Neuron (in vitro differentiated cells): ENCODE data around the gene LRRC26.
A peak's percentile ranks its signal among the peaks of the same experiment; 100 is the strongest.

Experiments used
- H2AFZ ChIP-seq: one replicate; pipeline ENCODE4 v1.6.1; 2013; ENCODE audit warnings: low read depth, mild to moderate bottlenecking, inconsistent platforms, low read length, moderate library complexity
- H3K27me3 ChIP-seq: one replicate; pipeline ENCODE4 v1.6.1; 2013; ENCODE audit warnings: low read length; ENCODE audit not compliant: insufficient read depth
- H3K36me3 ChIP-seq: one replicate; pipeline ENCODE4 v1.6.1; 2013; ENCODE audit warnings: low read length; ENCODE audit not compliant: insufficient read depth
- H3K4me1 ChIP-seq: one replicate; pipeline ENCODE4 v1.6.1; 2013; ENCODE audit warnings: low read length; ENCODE audit not compliant: insufficient read depth
- H3K4me3 ChIP-seq: 2 replicates; pipeline ENCODE4 v1.5.1; 2013; ENCODE audit warnings: mild to moderate bottlenecking, low read length, moderate library complexity
- H3K9me3 ChIP-seq: one replicate; pipeline ENCODE4 v1.6.1; 2013; ENCODE audit warnings: low read length

LRRC26 gene

GRCh38 chr9:137193771-137194170 lies 23.9 kb upstream of the LRRC26 start:
- Histone ChIP-seq H3K27me3 (no peaks in the 10 kb centered on the region), H3K4me3 (no peak overlapping the region), H3K36me3 (peaks cover 15% of the 10 kb centered on the region), H3K9me3 (no peaks in the 10 kb centered on the region), H2AFZ (no peak overlapping the region), H3K4me1 (peaks cover 27% of the 10 kb centered on the region)

GRCh38 chr9:137192859-137193258 lies 23.0 kb upstream of the LRRC26 start:
- Histone ChIP-seq H3K4me3 (no peak overlapping the region), H2AFZ (no peak overlapping the region), H3K36me3 (peaks cover 15% of the 10 kb centered on the region), H3K27me3 (no peaks in the 10 kb centered on the region), H3K4me1 (peaks cover 24% of the 10 kb centered on the region), H3K9me3 (no peaks in the 10 kb centered on the region)

GRCh38 chr9:137192448-137192780 lies 22.6 kb upstream of the LRRC26 start:
- H3K36me3 ChIP-seq: peaks cover 15% of the 10 kb centered on the region
- no peak overlapping the region for H3K4me3 ChIP-seq
- peaks cover 28% of the 10 kb centered on the region for H3K4me1 ChIP-seq
- H3K27me3 ChIP-seq: no peaks in the 10 kb centered on the region
- no peak overlapping the region for H2AFZ ChIP-seq
- H3K9me3 ChIP-seq: no peaks in the 10 kb centered on the region

GRCh38 chr9:137191691-137192447 lies 22.0 kb upstream of the LRRC26 start:
- Histone ChIP-seq H3K36me3 (peaks cover 15% of the 10 kb centered on the region), H3K9me3 (no peaks in the 10 kb centered on the region), H2AFZ (no peak overlapping the region), H3K27me3 (no peaks in the 10 kb centered on the region), H3K4me1 (peaks cover 34% of the 10 kb centered on the region), H3K4me3 (no peak overlapping the region)

- no peaks in the 10 kb centered on the region for H3K9me3 ChIP-seq
- no peak overlapping the region for H3K4me3 ChIP-seq
- peaks cover 15% of the 10 kb centered on the region for H3K36me3 ChIP-seq
- H2AFZ ChIP-seq: no peak overlapping the region
- H3K4me1 ChIP-seq: peaks cover 40% of the 10 kb centered on the region
- H3K27me3 ChIP-seq: no peaks in the 10 kb centered on the region
These were observed 21.4 kb upstream of the LRRC26 start for GRCh38 chr9:137191245-137191644.

- no peak overlapping the region for H3K4me3 ChIP-seq
- H2AFZ ChIP-seq: no peak overlapping the region
- H3K9me3 ChIP-seq: no peaks in the 10 kb centered on the region
- H3K27me3 ChIP-seq: no peaks in the 10 kb centered on the region
- peaks cover 17% of the 10 kb centered on the region for H3K36me3 ChIP-seq
- H3K4me1 ChIP-seq: peaks cover 41% of the 10 kb centered on the region
These were observed 20.5 kb upstream of the LRRC26 start for GRCh38 chr9:137190315-137190856.

GRCh38 chr9:137189297-137190295 lies 19.7 kb upstream of the LRRC26 start:
- no peaks in the 10 kb centered on the region for H3K9me3 ChIP-seq
- no peak overlapping the region for H2AFZ ChIP-seq
- peak overlapping the region; percentile 96 for H3K4me3 ChIP-seq
- H3K4me1 ChIP-seq: peaks cover 37% of the 10 kb centered on the region
- no peaks in the 10 kb centered on the region for H3K27me3 ChIP-seq
- peaks cover 25% of the 10 kb centered on the region for H3K36me3 ChIP-seq

GRCh38 chr9:137188490-137189296 lies 18.8 kb upstream of the LRRC26 start, which contains the start of the genes ANAPC2 and SSNA1:
ANAPC2 (minus strand) TSS chr9:137188560; CDS start chr9:137188532, 28 bp downstream.
SSNA1 (plus strand) TSS chr9:137188676; CDS start chr9:137188727, 51 bp downstream.
- peak within 1 kb of the TSS; percentile 96 for H3K4me3 ChIP-seq
- H3K4me1 ChIP-seq: peaks cover 31% of the 10 kb centered on the region
- H3K27me3 ChIP-seq: no peaks in the 10 kb centered on the region
- no peaks in the 10 kb centered on the region for H3K9me3 ChIP-seq
- peaks cover 32% of the 10 kb centered on the region for H3K36me3 ChIP-seq
- H2AFZ ChIP-seq: no peak within 1 kb of the TSS

GRCh38 chr9:137188086-137188489 lies 18.2 kb upstream of the LRRC26 start:
- no peaks in the 10 kb centered on the region for H3K27me3 ChIP-seq
- peaks cover 31% of the 10 kb centered on the region for H3K4me1 ChIP-seq
- H2AFZ ChIP-seq: no peak overlapping the region
- H3K9me3 ChIP-seq: no peaks in the 10 kb centered on the region
- peak overlapping the region; percentile 96 for H3K4me3 ChIP-seq
- H3K36me3 ChIP-seq: peaks cover 38% of the 10 kb centered on the region

- Histone ChIP-seq H3K4me1 (peaks cover 31% of the 10 kb centered on the region), H3K36me3 (peaks cover 43% of the 10 kb centered on the region), H3K27me3 (no peaks in the 10 kb centered on the region), H3K4me3 (peak overlapping the region; percentile 96), H2AFZ (no peak overlapping the region), H3K9me3 (no peaks in the 10 kb centered on the region)
These were observed 17.5 kb upstream of the LRRC26 start for GRCh38 chr9:137187386-137187785.

GRCh38 chr9:137186385-137186784 lies 16.5 kb upstream of the LRRC26 start:
- Histone ChIP-seq H2AFZ (no peak overlapping the region), H3K4me1 (peaks cover 31% of the 10 kb centered on the region), H3K36me3 (peaks cover 40% of the 10 kb centered on the region), H3K27me3 (no peaks in the 10 kb centered on the region), H3K9me3 (no peaks in the 10 kb centered on the region), H3K4me3 (no peak overlapping the region)

GRCh38 chr9:137185921-137186320 lies 16.1 kb upstream of the LRRC26 start:
- H3K36me3 ChIP-seq: peaks cover 40% of the 10 kb centered on the region

More at GRCh38 chr9:137185921-137186320, 16.1 kb upstream of the LRRC26 start:
- no peaks in the 10 kb centered on the region for H3K9me3 ChIP-seq
- H3K4me3 ChIP-seq: no peak overlapping the region
- peaks cover 31% of the 10 kb centered on the region for H3K4me1 ChIP-seq
- no peak overlapping the region for H2AFZ ChIP-seq
- no peaks in the 10 kb centered on the region for H3K27me3 ChIP-seq
